NCI-H1048 (cell line): Measurements from ENCODE around the gene CLCC1.
"Not testable (repeated sequence)": the region's sequence is repeated elsewhere in the genome, so short reads cannot be mapped to it uniquely, and the experiment has no call there.

Experiments used
- DNase-seq: peaks from one replicate; lab custom pipeline; 2025; lab: John Stamatoyannopoulos, UW

CLCC1 gene

GRCh38 chr1:108963052-108963686, at the start of gene CLCC1:
TSS of gene CLCC1 (minus strand) at chr1:108963484. CDS start at chr1:108950437, 13,047 bp downstream.
- peak; percentile 78 for DNase-seq

GRCh38 chr1:109011335-109011734, 48.1 kb upstream of the CLCC1 start:
- no peak for DNase-seq

GRCh38 chr1:108996622-108997021, 33.3 kb upstream of the CLCC1 start:
- not testable (repeated sequence) for DNase-seq

DNA sequence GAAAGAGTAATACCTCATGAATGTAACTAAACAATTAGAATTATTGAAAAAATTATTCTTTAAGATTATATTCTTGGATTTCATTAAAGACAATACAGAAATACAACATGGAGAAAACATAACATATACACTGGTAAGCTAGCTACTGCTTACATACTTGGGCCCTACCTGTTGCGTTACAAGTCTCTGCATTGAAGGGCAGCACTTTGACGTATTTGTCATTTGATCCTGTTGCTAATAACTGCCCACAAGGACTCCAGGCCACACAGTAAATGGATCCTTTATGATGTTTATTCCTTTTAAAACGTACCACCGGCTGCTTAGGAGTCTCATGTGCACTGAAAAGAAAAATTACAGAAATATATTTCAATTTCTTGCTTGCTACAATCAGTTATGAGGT, 19.8 kb upstream of the CLCC1 start:
- no peak for DNase-seq

DNA sequence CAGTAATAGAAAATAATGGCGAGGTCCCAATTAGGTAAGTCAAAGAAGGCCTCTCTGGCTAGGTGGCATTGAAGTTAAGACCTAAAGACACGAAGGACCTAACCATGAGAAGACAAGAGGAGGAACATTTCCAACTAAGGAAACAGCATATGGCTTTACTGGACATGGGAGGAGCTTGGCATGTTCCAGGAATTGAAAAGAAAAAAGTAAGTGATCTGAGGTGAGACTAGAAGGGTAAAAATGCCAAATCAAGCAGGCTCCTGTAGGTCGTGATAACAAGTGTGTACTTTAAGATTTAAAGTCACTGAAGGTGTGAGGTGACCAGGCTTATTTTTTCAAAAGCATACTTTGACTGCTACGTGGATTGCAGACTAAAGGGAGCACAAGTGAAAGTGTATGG, 13.4 kb upstream of the CLCC1 start:
- DNase-seq, result no peak

GRCh38 chr1:108972951-108973350, 9.7 kb upstream of the CLCC1 start:
- DNase-seq, result no peak

- no peak for DNase-seq
Observed at GRCh38 chr1:108969346-108969745, 6.1 kb upstream of the CLCC1 start.

DNA sequence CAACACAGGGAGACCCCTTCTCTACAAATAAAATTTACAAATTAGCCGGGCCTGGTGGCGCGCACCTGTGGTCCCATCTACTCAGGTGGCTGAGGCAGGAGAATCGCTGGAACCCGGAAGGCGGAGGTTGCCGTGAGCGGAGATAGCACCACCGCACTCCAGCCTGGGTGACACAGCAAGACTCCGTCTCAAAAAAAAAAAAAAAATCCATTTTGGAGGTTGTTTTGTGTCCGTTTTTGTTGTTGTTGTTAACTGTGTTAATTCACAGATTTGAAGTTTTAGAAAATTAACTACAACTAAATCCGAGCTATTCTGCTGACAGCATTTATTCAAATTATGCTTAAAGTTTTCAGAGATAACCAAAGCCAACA, 618 bp downstream of the CLCC1 start:
- DNase-seq, result no peak

- no peak for DNase-seq
Observed at GRCh38 chr1:108961752-108962486, 1.4 kb downstream of the CLCC1 start.

DNA sequence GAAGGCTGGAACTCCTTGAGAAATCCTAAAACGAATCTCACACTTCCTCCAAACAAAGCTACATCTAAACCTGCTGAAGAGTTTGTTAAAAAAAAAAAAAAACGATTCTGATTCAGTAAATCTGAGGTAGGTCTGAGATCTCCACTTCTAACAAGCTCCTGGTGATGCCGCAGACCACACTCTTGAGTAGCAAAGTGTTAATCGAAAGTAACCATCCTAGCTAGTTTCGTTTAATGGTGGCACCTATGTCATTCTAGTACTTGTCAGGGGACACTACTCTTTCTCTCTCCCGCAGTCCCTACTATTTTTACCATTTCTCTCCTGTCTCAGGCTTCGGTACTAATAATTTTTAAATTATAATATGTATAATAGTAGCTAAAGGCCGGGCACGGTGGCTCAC, 2.1 kb downstream of the CLCC1 start:
- DNase-seq, result no peak

GRCh38 chr1:108960719-108961118, 2.6 kb downstream of the CLCC1 start:
- no peak for DNase-seq

DNA sequence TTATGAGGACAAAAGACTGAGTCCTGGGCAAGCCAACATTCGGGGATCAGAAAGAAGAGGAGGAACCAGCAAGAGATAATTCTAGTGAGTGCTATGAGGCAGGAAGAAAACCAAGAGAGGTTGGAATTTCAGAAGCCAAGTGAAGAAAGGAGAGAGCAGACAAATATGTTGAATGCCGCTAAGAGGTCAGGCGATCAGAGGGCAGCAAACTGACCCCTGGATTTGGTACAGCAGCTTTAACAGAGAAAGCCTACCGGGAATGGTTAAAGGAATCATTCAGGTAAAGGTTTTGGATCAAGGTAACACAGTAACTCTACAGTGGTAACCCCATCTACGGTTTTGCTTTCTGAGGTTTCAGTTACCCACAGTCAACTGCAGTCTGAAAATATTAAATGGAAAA, 5.4 kb downstream of the CLCC1 start:
- no peak for DNase-seq

DNA sequence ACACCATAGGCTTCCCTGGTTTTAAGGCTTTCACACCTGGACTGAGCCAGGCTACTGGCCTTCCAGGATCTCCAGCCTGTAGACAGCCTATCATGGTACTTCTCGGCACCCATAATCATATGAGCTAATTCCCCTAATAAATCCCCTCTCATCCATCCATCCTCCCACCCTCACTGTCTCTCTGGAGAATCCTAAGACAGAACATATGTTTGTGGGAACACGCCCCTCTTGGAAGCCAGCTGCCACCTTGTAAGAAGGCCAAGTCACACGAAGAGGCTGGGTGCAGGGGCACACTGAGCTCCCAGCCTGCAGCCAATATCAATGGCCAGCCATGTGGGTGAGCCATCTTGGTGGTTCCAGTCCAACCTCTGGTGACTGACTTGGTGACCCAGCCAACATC, 7.4 kb downstream of the CLCC1 start:
- no peak for DNase-seq

DNA sequence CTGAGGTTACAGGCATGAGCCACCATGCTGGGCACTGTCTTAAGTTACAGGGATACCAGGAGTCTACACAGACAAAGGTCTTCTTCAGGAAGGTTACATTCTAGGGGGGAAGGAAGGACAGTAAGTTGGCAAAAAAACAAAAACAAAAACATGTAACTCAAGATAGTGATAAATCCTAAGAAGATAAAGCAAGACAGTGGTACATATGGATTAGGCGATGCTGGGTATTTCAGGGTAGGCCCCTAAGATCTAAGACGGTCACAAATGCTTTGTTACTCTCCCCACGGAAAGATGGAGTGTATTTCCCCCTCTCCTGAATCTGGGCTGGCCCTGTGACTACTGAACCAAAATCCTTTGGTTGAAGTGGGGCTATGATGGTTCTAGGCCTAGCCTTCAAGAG, 8.2 kb downstream of the CLCC1 start:
- DNase-seq, result no peak

- DNase-seq, result no peak
Observed at GRCh38 chr1:108953452-108953851, 9.8 kb downstream of the CLCC1 start.

- DNase-seq, result no peak
Observed at GRCh38 chr1:108951242-108951641, 12.0 kb downstream of the CLCC1 start.

DNA sequence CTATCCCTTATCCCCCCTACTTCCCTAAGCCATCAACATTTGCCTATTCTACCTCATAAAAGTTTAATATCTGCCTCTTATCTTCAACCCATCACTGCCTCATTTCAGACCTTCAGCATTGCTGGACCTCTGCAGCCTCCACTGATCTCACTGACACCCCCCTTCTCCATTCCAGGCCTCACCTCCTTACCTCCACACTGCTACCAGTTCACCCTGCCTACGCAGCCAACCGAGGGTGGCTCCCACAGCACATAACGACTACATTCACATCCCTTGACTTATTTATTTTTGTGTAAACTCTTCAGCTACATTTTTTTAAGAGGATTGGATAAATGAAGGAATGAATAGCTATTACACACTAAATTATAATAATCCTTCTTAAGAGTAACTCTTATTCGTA, 14.2 kb downstream of the CLCC1 start:
- DNase-seq, result no peak

DNA sequence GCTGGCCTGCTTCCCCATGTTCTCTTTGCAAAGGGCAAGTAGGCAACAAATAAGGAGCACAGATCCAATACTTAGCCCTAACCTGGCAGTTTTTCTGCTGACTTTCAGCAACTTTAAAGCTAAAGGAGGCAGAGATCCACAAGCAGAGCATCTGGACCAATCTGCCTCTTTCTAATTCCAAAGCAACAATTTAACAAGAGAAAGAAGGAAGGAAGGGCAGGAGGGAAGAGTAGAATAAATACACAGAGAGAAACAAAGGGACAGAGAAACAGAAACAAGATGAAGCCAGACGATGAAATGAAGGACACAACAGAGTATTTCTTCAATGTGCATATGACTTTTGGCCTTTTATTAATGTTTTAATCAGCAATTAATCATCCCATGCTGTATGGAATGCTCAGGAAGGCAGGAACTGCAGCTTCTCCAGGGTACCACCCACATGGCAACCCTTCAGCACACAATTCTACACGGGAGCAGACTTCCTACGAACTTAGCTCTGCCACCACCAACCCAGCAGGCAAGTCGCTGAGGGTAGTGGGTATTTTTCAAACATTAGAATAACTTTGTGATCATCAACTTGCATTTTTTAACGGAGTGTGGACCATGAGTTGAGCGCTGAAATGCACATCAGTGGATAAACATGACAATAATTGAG, 15.3 kb downstream of the CLCC1 start:
- no peak for DNase-seq

GRCh38 chr1:108936170-108936569, 27.1 kb downstream of the CLCC1 start:
- DNase-seq, result no peak

- DNase-seq, result no peak
Observed at GRCh38 chr1:108933944-108934343, 29.3 kb downstream of the CLCC1 start.

DNA sequence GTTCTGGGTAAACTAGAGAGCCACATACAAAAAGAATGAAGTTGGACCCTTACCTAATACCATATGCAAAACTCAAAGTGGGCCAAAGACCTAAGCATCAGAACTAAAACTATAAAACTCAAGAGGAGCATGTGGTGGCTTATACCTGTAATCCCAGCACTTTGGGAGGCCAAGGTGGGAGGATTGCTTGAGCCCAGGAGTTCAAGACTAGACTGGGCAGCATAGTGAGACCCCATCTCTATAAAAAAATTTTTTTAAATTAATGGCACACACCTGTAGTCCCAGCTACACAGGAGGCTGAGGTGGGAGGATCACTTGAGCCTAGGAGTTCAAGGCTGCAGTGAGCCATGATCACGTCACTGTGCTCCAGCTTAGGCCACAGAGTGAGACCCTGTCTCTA, 35.7 kb downstream of the CLCC1 start:
- not testable (repeated sequence) for DNase-seq

DNA sequence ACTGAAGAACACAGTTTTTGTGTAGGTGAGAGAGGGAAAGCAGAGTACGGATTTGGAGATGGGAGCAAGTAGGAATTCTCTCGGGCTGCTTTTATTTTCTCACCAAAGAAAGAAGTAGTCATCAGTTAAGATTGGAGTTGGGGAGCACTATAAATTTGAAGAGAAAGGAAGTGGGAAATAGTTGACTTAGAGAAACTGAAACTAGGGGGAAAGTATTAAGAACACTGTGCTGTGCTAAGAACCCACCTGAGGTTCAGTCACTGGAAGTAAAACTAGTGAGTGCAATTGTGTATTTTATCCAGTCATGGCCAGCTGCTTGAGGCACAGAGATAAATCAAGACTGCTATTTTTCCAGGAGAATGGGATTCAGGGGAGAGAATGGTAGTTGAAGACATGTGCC, 37.4 kb downstream of the CLCC1 start:
- no peak for DNase-seq

DNA sequence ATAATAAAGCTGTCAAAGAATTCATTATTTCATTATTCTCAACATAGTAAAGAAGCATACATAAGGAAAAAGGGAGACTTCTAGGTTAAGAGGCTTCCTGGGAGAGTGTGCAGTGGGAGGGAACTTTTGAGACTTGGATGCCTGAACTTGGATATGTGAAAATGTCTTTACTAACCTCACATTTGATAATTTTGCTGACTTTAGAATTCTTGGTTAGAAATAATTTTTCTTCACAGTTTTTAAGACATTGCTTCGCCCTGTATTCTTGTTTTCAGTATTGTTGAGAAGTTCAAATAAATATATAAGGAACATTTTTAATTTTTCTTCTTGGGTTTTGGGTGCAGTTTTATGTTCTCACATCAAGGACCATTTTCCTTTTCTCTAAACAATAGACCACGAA, 46.5 kb downstream of the CLCC1 start:
- no peak for DNase-seq
